NB4 (cell line): ENCODE measurements around the gene GLRA3.

Source experiments
- DNase-seq: peaks from one replicate; pipeline ENCODE4 v3.0.0; 2010; ENCODE audit warnings: low read depth
- H3K4me3 ChIP-seq: one replicate; pipeline ENCODE4 v1.5.1; 2011; ENCODE audit warnings: mild to moderate bottlenecking, low read depth, low read length, moderate library complexity
- MAX ChIP-seq: IDR thresholded peaks from 2 replicates; pipeline ENCODE4 v1.6.1; 2011; ENCODE audit warnings: low read depth, low read length
- MYC ChIP-seq: IDR thresholded peaks from 2 replicates; pipeline ENCODE4 v1.6.1; 2011; ENCODE audit warnings: low read depth, low read length
- POLR2A ChIP-seq: IDR thresholded peaks from 2 replicates; pipeline ENCODE4 v1.6.1; 2011; ENCODE audit warnings: mild to moderate bottlenecking; ENCODE audit not compliant: insufficient read length; ENCODE audit errors: extremely low read depth
- TF ChIP-seq, protein P1 (sequence below): IDR thresholded peaks from one replicate; pipeline ENCODE4 v1.5.1; 2012; ENCODE audit warnings: low read depth, low read length

Gene GLRA3

GRCh38 chr4:174611792-174612191 lies 217.3 kb downstream of the GLRA3 start:
- no peak overlapping the region for H3K4me3 ChIP-seq
- DNase-seq = no peak
- TF ChIP-seq POLR2A (no peak), MYC (no peak), MAX (no peak)
- TF ChIP-seq, protein P1, sequence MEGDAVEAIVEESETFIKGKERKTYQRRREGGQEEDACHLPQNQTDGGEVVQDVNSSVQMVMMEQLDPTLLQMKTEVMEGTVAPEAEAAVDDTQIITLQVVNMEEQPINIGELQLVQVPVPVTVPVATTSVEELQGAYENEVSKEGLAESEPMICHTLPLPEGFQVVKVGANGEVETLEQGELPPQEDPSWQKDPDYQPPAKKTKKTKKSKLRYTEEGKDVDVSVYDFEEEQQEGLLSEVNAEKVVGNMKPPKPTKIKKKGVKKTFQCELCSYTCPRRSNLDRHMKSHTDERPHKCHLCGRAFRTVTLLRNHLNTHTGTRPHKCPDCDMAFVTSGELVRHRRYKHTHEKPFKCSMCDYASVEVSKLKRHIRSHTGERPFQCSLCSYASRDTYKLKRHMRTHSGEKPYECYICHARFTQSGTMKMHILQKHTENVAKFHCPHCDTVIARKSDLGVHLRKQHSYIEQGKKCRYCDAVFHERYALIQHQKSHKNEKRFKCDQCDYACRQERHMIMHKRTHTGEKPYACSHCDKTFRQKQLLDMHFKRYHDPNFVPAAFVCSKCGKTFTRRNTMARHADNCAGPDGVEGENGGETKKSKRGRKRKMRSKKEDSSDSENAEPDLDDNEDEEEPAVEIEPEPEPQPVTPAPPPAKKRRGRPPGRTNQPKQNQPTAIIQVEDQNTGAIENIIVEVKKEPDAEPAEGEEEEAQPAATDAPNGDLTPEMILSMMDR = no peak

DNA sequence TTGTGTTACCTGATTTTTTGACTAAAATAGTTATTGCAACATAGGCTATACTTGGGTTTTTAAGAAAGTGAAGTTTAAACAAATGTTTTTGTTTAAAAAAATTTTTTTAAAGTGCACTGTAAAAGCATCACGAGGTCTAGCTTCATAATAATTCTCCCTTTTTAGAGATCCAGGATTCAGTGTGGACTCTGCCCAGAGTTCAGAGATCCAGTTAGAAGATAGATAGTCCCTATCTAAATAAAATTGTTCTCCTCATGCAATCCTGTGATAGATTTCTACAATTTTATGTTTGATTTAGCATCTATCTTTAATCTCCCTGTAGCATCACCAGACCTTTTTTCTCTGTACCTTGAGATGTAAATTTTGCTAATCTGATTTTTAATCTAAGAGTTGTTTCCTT lies 221.3 kb downstream of the GLRA3 start:
- H3K4me3 ChIP-seq = no peak overlapping the region
- no peak for DNase-seq
- TF ChIP-seq, protein P1 = no peak
- TF ChIP-seq MYC (no peak), MAX (no peak), POLR2A (no peak)

DNA sequence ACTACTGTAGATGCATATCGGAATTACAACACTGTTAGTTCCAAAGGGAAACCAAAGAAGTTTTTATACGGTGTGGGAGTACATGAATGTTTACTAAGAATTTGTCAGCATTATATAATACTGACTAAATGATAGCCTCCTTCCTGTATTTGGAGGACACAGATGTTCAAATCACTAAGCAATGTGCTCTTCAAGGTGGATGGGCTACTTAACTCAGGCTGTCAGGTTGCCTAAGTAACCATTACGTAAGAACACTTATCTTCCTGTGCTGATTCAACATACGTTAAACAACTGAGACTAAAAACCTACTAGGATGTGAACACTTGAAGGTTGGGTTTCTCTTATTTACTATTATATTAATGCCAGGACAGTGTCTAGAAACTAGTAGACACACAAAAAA lies 224.8 kb downstream of the GLRA3 start:
- TF ChIP-seq, protein P1 = no peak
- TF ChIP-seq POLR2A (no peak), MAX (no peak), MYC (no peak)

DNA sequence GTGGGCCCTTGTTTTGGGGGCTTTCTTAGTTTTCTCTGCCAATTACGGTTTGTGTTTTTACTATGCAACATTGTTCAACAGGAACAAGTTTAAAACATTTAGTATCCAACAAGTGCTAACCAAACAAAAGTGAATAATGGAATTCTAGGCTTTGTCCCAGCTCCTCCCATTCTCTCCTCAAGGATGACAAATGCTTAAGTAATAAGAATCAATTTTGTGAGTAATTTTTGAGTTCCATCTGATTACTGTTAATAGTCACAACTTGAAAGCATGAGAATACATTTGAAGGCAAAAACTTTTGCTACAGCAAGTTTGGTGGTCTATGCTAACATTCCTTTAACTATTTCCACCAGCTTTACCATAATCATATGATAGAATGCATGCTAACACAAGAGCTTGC lies 228.7 kb downstream of the GLRA3 start:
- TF ChIP-seq, protein P1 = no peak
- TF ChIP-seq MYC (no peak), MAX (no peak), POLR2A (no peak)
- H3K4me3 ChIP-seq = no peak overlapping the region

More for the DNA sequence above, 224.8 kb downstream of the GLRA3 start:
- peak; percentile 57 for DNase-seq
- no peak overlapping the region for H3K4me3 ChIP-seq

GRCh38 chr4:174598800-174599199 lies 230.2 kb downstream of the GLRA3 start:
- H3K4me3 ChIP-seq = no peak overlapping the region
- no peak for DNase-seq
- TF ChIP-seq, protein P1 = no peak
- no peak for TF ChIP-seq MYC
- TF ChIP-seq MAX = no peak

More for the DNA sequence above, 228.7 kb downstream of the GLRA3 start:
- DNase-seq = no peak

- no peak for DNase-seq
- TF ChIP-seq POLR2A (no peak), MYC (no peak), MAX (no peak)
- TF ChIP-seq, protein P1 = no peak
- H3K4me3 ChIP-seq = no peak overlapping the region
Measured at GRCh38 chr4:174596513-174596912, 232.5 kb downstream of the GLRA3 start.
